GM23338 (cell line): ENCODE measurements around the gene KRT79. TPM values are rescaled to one million over a fixed set of nuclear protein-coding genes. Genes with fewer than 3 reads are reported as not detected.

ENCODE experiments used
- ATAC-seq: fragments of 200-7000 bp; cut with Tn5 transposase; 3 replicates; pipeline ENCODE4 v1.9.1; 2020
- DNase-seq: peaks from one replicate; pipeline ENCODE4 v3.0.0-alpha.2; 2015; ENCODE audit warnings: low spot score
- H2AFZ ChIP-seq: fragments of 200-600 bp; sonication (generic); 2 replicates; pipeline ENCODE4 v1.8.0; 2016; ENCODE audit warnings: antibody characterized with exemption, mild to moderate bottlenecking, moderate library complexity
- H3F3A ChIP-seq: fragments of 200-600 bp; sonication (generic); replicated peaks from 2 replicates; pipeline ENCODE4 v1.8.0; 2017; ENCODE audit warnings: antibody characterized with exemption, mixed run types, low read depth
- H3K27ac ChIP-seq: fragments of 200-600 bp; sonication (generic); 2 replicates; pipeline ENCODE4 v1.6.1; 2016; ENCODE audit warnings: low read depth
- H3K27me3 ChIP-seq: fragments of 200-600 bp; sonication (generic); 2 replicates; pipeline ENCODE4 v1.8.0; 2016; ENCODE audit warnings: mild to moderate bottlenecking, mixed run types, moderate library complexity; ENCODE audit not compliant: insufficient read depth
- H3K36me3 ChIP-seq: fragments of 200-600 bp; sonication (generic); 2 replicates; pipeline ENCODE4 v1.8.0; 2016; ENCODE audit warnings: mild to moderate bottlenecking; ENCODE audit not compliant: insufficient read depth
- H3K4me1 ChIP-seq: fragments of 200-600 bp; sonication (generic); 2 replicates; pipeline ENCODE4 v1.8.0; 2016; ENCODE audit warnings: mild to moderate bottlenecking, moderate library complexity; ENCODE audit not compliant: insufficient read depth
- H3K4me2 ChIP-seq: fragments of 200-600 bp; sonication (generic); 2 replicates; pipeline ENCODE4 v1.7.1; 2017; ENCODE audit warnings: mixed run types
- H3K4me3 ChIP-seq: fragments of 200-600 bp; sonication (generic); 2 replicates; pipeline ENCODE4 v1.6.1; 2016; ENCODE audit warnings: mixed run types
- H3K79me2 ChIP-seq: fragments of 200-600 bp; sonication (generic); replicated peaks from 2 replicates; pipeline ENCODE4 v1.8.0; 2017; ENCODE audit warnings: mild to moderate bottlenecking; ENCODE audit not compliant: insufficient read depth
- H3K9me2 ChIP-seq: fragments of 200-600 bp; sonication (generic); 2 replicates; pipeline ENCODE4 v1.8.0; 2017; ENCODE audit not compliant: insufficient read depth
- H4K20me1 ChIP-seq: fragments of 200-600 bp; sonication (generic); replicated peaks from 2 replicates; pipeline ENCODE4 v1.8.0; 2017; ENCODE audit warnings: mild to moderate bottlenecking; ENCODE audit not compliant: insufficient read depth
- H3K27ac Mint-ChIP-seq: 2 replicates; pipeline ENCODE4 v1.8.0; 2020; ENCODE audit warnings: inconsistent platforms, mild to moderate bottlenecking, moderate library complexity, mixed read lengths
- H3K27me3 Mint-ChIP-seq: 3 replicates; pipeline ENCODE4 v1.8.0; 2022; ENCODE audit warnings: low read depth, mild to moderate bottlenecking, moderate library complexity, mixed read lengths, inconsistent platforms; ENCODE audit not compliant: insufficient read depth, poor library complexity
- H3K36me3 Mint-ChIP-seq: 3 replicates; pipeline ENCODE4 v1.8.0; 2021; ENCODE audit warnings: low read depth, mild to moderate bottlenecking, inconsistent platforms, moderate library complexity, mixed read lengths
- H3K4me1 Mint-ChIP-seq: 3 replicates; pipeline ENCODE4 v1.8.0; 2020; ENCODE audit warnings: mild to moderate bottlenecking, inconsistent platforms, mixed read lengths
- H3K4me3 Mint-ChIP-seq: 3 replicates; pipeline ENCODE4 v1.8.0; 2021; ENCODE audit warnings: moderate library complexity, mild to moderate bottlenecking, inconsistent platforms, mixed read lengths
- H3K9me3 Mint-ChIP-seq: 3 replicates; pipeline ENCODE4 v1.8.0; 2020; ENCODE audit warnings: moderate library complexity, mild to moderate bottlenecking, inconsistent platforms, mixed read lengths
- CREB1 ChIP-seq: fragments of 250-450 bp; sonication (Bioruptor Pico); IDR thresholded peaks from 2 replicates; pipeline ENCODE4 v1.5.0; 2020; ENCODE audit warnings: low read depth, mild to moderate bottlenecking, moderate library complexity
- ETS1 ChIP-seq: IDR thresholded peaks from 2 replicates; pipeline ENCODE4 v1.6.1; 2016; ENCODE audit warnings: antibody characterized with exemption
- EZH2 ChIP-seq: fragments of 200-600 bp; sonication (generic); IDR thresholded peaks from one replicate; pipeline ENCODE4 v1.8.0; 2017; ENCODE audit warnings: antibody characterized with exemption, mild to moderate bottlenecking, low read depth; ENCODE audit not compliant: unreplicated experiment
- EZH2phosphoT487 ChIP-seq: fragments of 200-600 bp; sonication (generic); IDR thresholded peaks from one replicate; pipeline ENCODE4 v1.8.1; 2018; ENCODE audit warnings: antibody characterized with exemption; ENCODE audit not compliant: unreplicated experiment
- JUNB ChIP-seq: IDR thresholded peaks from one replicate; pipeline ENCODE4 v1.6.1; 2016; ENCODE audit warnings: antibody characterized with exemption; ENCODE audit not compliant: unreplicated experiment
- NANOG ChIP-seq: IDR thresholded peaks from 2 replicates; pipeline ENCODE4 v1.6.1; 2016; ENCODE audit warnings: antibody characterized with exemption, borderline replicate concordance
- POLR2AphosphoS5 ChIP-seq: IDR thresholded peaks from 2 replicates; pipeline ENCODE4 v1.6.1; 2016; ENCODE audit warnings: antibody characterized with exemption, low read depth
- REST ChIP-seq: IDR thresholded peaks from one replicate; pipeline ENCODE4 v1.6.1; 2018; ENCODE audit warnings: antibody characterized with exemption; ENCODE audit not compliant: unreplicated experiment
- STAT1 ChIP-seq: IDR thresholded peaks from one replicate; pipeline ENCODE4 v1.6.1; 2016; ENCODE audit warnings: antibody characterized with exemption; ENCODE audit not compliant: unreplicated experiment
- ZNF114 ChIP-seq: fragments of 250-450 bp; sonication (Bioruptor Pico); IDR thresholded peaks from 2 replicates; pipeline ENCODE4 v1.5.0; 2020; ENCODE audit warnings: mild to moderate bottlenecking, moderate library complexity
- ZNF331 ChIP-seq: fragments of 250-450 bp; sonication (Bioruptor Pico); IDR thresholded peaks from 2 replicates; pipeline ENCODE4 v1.5.0; 2020; ENCODE audit warnings: low read depth, mild to moderate bottlenecking, moderate library complexity
- ZNF462 ChIP-seq: fragments of 250-450 bp; sonication (Bioruptor Pico); IDR thresholded peaks from 2 replicates; pipeline ENCODE4 v1.5.0; 2020; ENCODE audit warnings: mild to moderate bottlenecking, moderate library complexity
- polyA plus RNA-seq: library from polyadenylated mRNA; unstranded; fragments of >200 nt; fragmentation: Nextera tagmentation; extraction: Ambion mirVana; gene quantifications from 2 replicates; pipeline ENCODE4 v1.2.1, GENCODE V29; 2016
- total RNA-seq: library from RNA; depleted of rRNA; stranded (reverse); fragments of >200 nt; shearing (Covaris generic); gene quantifications from 2 replicates; pipeline ENCODE4 v1.2.3, GENCODE V29; 2014
- TF ChIP-seq, protein P1 (sequence below), 2 experiments: fragments of 200-600 bp in 1 of 2; sonication (generic) in 1 of 2; conservative IDR thresholded peaks; 2 replicates each; pipeline versions ENCODE4 v1.5.1 to v1.6.1; 2016 to 2017; ENCODE audit warnings: antibody characterized with exemption in 2 of 2, low read depth in 2 of 2, mild to moderate bottlenecking in 2 of 2, moderate library complexity in 1 of 2

The KRT79 gene
- total and polyA plus RNA-seq, 2 experiments from 2014 or later: 0.21 TPM; not detected in 1

GRCh38 chr12:52810554-52810953 lies 23.6 kb downstream of the KRT79 start:
- peaks cover 3% of the 10 kb centered on the region; the same call in 2 of the 3 replicates for H3K4me1 Mint-ChIP-seq
- no peaks in the 10 kb centered on the region for H3K9me3 Mint-ChIP-seq
- Histone ChIP-seq H3K9me2 (peaks cover 15% of the 10 kb centered on the region), H3F3A (no peaks in the 10 kb centered on the region), H3K4me3 (no peak overlapping the region), H3K36me3 (no peaks in the 10 kb centered on the region), H2AFZ (no peak overlapping the region), H3K4me1 (no peaks in the 10 kb centered on the region), H3K4me2 (no peak overlapping the region), H3K27ac (no peak overlapping the region), H3K27me3 (no peaks in the 10 kb centered on the region), H4K20me1 (no peaks in the 10 kb centered on the region), H3K79me2 (no peaks in the 10 kb centered on the region)
- H3K27me3 Mint-ChIP-seq: peaks cover 5% of the 10 kb centered on the region
- H3K36me3 Mint-ChIP-seq: no peaks in the 10 kb centered on the region
- ATAC-seq (no peak), DNase-seq (no peak)
- H3K4me3 Mint-ChIP-seq: no peak overlapping the region
- no peak overlapping the region for H3K27ac Mint-ChIP-seq
- TF ChIP-seq ZNF462 (CRISPR knock-in tag) (no peak), POLR2AphosphoS5 (no peak), EZH2 (no peak), ETS1 (no peak), ZNF114 (CRISPR knock-in tag) (no peak), JUNB (no peak), ZNF331 (CRISPR knock-in tag) (no peak), EZH2phosphoT487 (no peak), REST (no peak), STAT1 (no peak), CREB1 (CRISPR knock-in tag) (no peak), NANOG (no peak)
- TF ChIP-seq, protein P1, sequence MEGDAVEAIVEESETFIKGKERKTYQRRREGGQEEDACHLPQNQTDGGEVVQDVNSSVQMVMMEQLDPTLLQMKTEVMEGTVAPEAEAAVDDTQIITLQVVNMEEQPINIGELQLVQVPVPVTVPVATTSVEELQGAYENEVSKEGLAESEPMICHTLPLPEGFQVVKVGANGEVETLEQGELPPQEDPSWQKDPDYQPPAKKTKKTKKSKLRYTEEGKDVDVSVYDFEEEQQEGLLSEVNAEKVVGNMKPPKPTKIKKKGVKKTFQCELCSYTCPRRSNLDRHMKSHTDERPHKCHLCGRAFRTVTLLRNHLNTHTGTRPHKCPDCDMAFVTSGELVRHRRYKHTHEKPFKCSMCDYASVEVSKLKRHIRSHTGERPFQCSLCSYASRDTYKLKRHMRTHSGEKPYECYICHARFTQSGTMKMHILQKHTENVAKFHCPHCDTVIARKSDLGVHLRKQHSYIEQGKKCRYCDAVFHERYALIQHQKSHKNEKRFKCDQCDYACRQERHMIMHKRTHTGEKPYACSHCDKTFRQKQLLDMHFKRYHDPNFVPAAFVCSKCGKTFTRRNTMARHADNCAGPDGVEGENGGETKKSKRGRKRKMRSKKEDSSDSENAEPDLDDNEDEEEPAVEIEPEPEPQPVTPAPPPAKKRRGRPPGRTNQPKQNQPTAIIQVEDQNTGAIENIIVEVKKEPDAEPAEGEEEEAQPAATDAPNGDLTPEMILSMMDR (conservative IDR thresholded peaks at IDR 0.05; ENCODE audit: low read depth in 2 of 2): no peak
